CD14-positive monocyte (primary cell): ENCODE measurements around the gene PTPRD. TPM values are rescaled to one million over a fixed set of nuclear protein-coding genes. Genes with fewer than 3 reads are reported as not detected.

ENCODE experiments used
- DNase-seq, 3 donors: peaks; one replicate each; pipeline ENCODE4 v3.0.0-alpha.2; 2011 to 2022
- H2AFZ ChIP-seq: 2 replicates; pipeline ENCODE4 v1.6.0; 2012; ENCODE audit warnings: mild to moderate bottlenecking, low read depth, low read length, inconsistent platforms; ENCODE audit not compliant: insufficient read depth, poor library complexity, severe bottlenecking
- H3K27ac ChIP-seq, 2 donors: 1 replicate in 1 of 2; 2 replicates in 1 of 2; pipeline ENCODE4 v1.5.1; 2012 to 2013; ENCODE audit warnings: low read length in 2 of 2, control low read depth in 1 of 2, inconsistent platforms in 1 of 2, low read depth in 1 of 2, mild to moderate bottlenecking in 1 of 2
- H3K27me3 ChIP-seq, 2 donors: one replicate each; pipeline versions ENCODE4 v1.6.0 to v1.6.1; 2011 to 2013; ENCODE audit warnings: low read length in 2 of 2; ENCODE audit not compliant: control insufficient read depth in 2 of 2, insufficient read depth in 2 of 2
- H3K36me3 ChIP-seq, 2 donors: replicated peaks in 1 of 2; 1 replicate in 1 of 2; 2 replicates in 1 of 2; pipeline versions ENCODE4 v1.5.1 to v1.6.1; 2012 to 2013; ENCODE audit warnings: low read length in 2 of 2, control low read depth in 1 of 2, inconsistent platforms in 1 of 2, mild to moderate bottlenecking in 1 of 2; ENCODE audit not compliant: insufficient read depth in 2 of 2, control insufficient read depth in 1 of 2
- H3K4me1 ChIP-seq, 2 donors: 1 replicate in 1 of 2; 2 replicates in 1 of 2; pipeline versions ENCODE4 v1.5.1 to v1.6.1; 2012 to 2013; ENCODE audit warnings: low read length in 2 of 2, control low read depth in 1 of 2, inconsistent platforms in 1 of 2, mild to moderate bottlenecking in 1 of 2, moderate library complexity in 1 of 2; ENCODE audit not compliant: insufficient read depth in 2 of 2, control insufficient read depth in 1 of 2
- H3K4me2 ChIP-seq: replicated peaks from 2 replicates; pipeline ENCODE3; 2012; ENCODE audit warnings: low read length, moderate library complexity, mild to moderate bottlenecking; ENCODE audit not compliant: poor library complexity, severe bottlenecking; ENCODE audit errors: extremely low read depth
- H3K4me3 ChIP-seq, 3 experiments: fragments of 200-600 bp in 1 of 3; sonication (generic) in 1 of 3; replicated peaks in 1 of 3; 1 replicate in 2 of 3; 2 replicates in 1 of 3; pipeline ENCODE4 v1.5.1; 2011 to 2013; ENCODE audit warnings: low read length in 3 of 3, mild to moderate bottlenecking in 3 of 3, control low read depth in 2 of 3, low read depth in 2 of 3, inconsistent platforms in 1 of 3, moderate library complexity in 1 of 3
- H3K79me2 ChIP-seq: 2 replicates; pipeline ENCODE4 v1.6.0; 2012; ENCODE audit warnings: mild to moderate bottlenecking, control low read depth, inconsistent platforms, low read length, moderate library complexity; ENCODE audit not compliant: insufficient read depth
- H3K9ac ChIP-seq: 2 replicates; pipeline ENCODE4 v1.6.0; 2017; ENCODE audit warnings: low read length, mild to moderate bottlenecking; ENCODE audit not compliant: insufficient read depth, poor library complexity, severe bottlenecking
- H3K9me3 ChIP-seq, 2 donors: replicated peaks in 1 of 2; 1 replicate in 1 of 2; 2 replicates in 1 of 2; pipeline versions ENCODE4 v1.5.1 to v1.6.1; 2012 to 2013; ENCODE audit warnings: low read length in 2 of 2, control low read depth in 1 of 2; ENCODE audit not compliant: control insufficient read depth in 1 of 2, insufficient read depth in 1 of 2
- H4K20me1 ChIP-seq: 2 replicates; pipeline ENCODE4 v1.6.0; 2012; ENCODE audit warnings: mild to moderate bottlenecking, low read length, control low read depth, moderate library complexity; ENCODE audit not compliant: insufficient read depth
- H3K27ac Mint-ChIP-seq, 7 donors: one replicate each; pipeline ENCODE4 v1.8.0; 2020; ENCODE audit warnings: mild to moderate bottlenecking in 7 of 7, mixed read lengths in 7 of 7, moderate library complexity in 6 of 7, inconsistent platforms in 2 of 7
- H3K27me3 Mint-ChIP-seq, 3 donors: one replicate each; pipeline ENCODE4 v1.8.0; 2021 to 2022; ENCODE audit warnings: low read depth in 3 of 3, mild to moderate bottlenecking in 3 of 3, mixed read lengths in 3 of 3, moderate library complexity in 3 of 3, inconsistent platforms in 1 of 3
- H3K36me3 Mint-ChIP-seq, 2 donors: one replicate each; pipeline ENCODE4 v1.8.0; 2020; ENCODE audit warnings: mixed read lengths in 2 of 2, inconsistent platforms in 1 of 2, mild to moderate bottlenecking in 1 of 2
- H3K4me1 Mint-ChIP-seq: one replicate; pipeline ENCODE4 v1.8.0; 2020; ENCODE audit warnings: mild to moderate bottlenecking, mixed read lengths
- H3K4me3 Mint-ChIP-seq, 2 donors: one replicate each; pipeline ENCODE4 v1.8.0; 2020; ENCODE audit warnings: mild to moderate bottlenecking in 2 of 2, mixed read lengths in 2 of 2, moderate library complexity in 1 of 2
- H3K9me3 Mint-ChIP-seq, 7 donors: one replicate each; pipeline ENCODE4 v1.8.0; 2020 to 2022; ENCODE audit warnings: mixed read lengths in 7 of 7, mild to moderate bottlenecking in 6 of 7, moderate library complexity in 6 of 7, inconsistent platforms in 2 of 7
- CTCF ChIP-seq: fragments of 200-600 bp; IDR thresholded peaks from one replicate; pipeline ENCODE4 v1.8.0; 2022; ENCODE audit warnings: antibody characterized with exemption, mild to moderate bottlenecking
- WGBS: methylation state at CpG from one replicate; pipeline ENCODE4 v1.1.5; 2013; ENCODE audit warnings: missing lambda C conversion rate; ENCODE audit not compliant: insufficient coverage; 5-methylcytosine and 5-hydroxymethylcytosine counted together
- intact Hi-C, 2 donors: fragments of 100-400 bp; cut with micrococcal nuclease; formaldehyde crosslinking; loops; one replicate each; pipeline versions ENCODE4 v1.15.0 to v1.15.1; 2023
- polyA plus RNA-seq, 3 donors: library from polyadenylated mRNA; depleted of rRNA in 1 of 3; unstranded in 2 of 3; stranded (reverse) in 1 of 3; fragments of 300-500 nt in 2 of 3; fragments of >200 nt in 1 of 3; fragmentation: Illumina TruSeq in 2 of 3; gene quantifications; 1 replicate in 2 of 3; 2 replicates in 1 of 3; pipeline ENCODE4 v1.2.3, GENCODE V29; 2012 to 2021

PTPRD gene
- polyA plus RNA-seq, 3 donors, result not detected

- H2AFZ ChIP-seq, result no peak overlapping the region
- H3K4me3 ChIP-seq, result no peak overlapping the region
- Mint-ChIP-seq H3K27ac (no peak overlapping the region), H3K27me3 (no peaks in the 10 kb centered on the region), H3K4me3 (no peak overlapping the region), H3K9me3 (peaks cover 0 to 2% (median 0%) of the 10 kb centered on the region in 7 donors), H3K36me3 (no peaks in the 10 kb centered on the region), H3K4me1 (no peaks in the 10 kb centered on the region)
- H3K9ac ChIP-seq, result no peak overlapping the region
- no peaks in the 10 kb centered on the region for H3K4me1 ChIP-seq
- 100% methylated on average over 1 of the region's 3 CpGs for WGBS
- no peaks in the 10 kb centered on the region for H4K20me1 ChIP-seq
- DNase-seq, result no peak
- intact Hi-C loops, result no loop called here
- H3K4me2 ChIP-seq, result no peak overlapping the region
- TF ChIP-seq CTCF, result no peak
- H3K9me3 ChIP-seq, result no peaks in the 10 kb centered on the region
- H3K27ac ChIP-seq, result no peak overlapping the region
- H3K79me2 ChIP-seq, result no peaks in the 10 kb centered on the region
- H3K27me3 ChIP-seq, result no peaks in the 10 kb centered on the region
- no peaks in the 10 kb centered on the region for H3K36me3 ChIP-seq
Observed at GRCh38 chr9:8468045-8468637, 2144.7 kb downstream of the PTPRD start.

GRCh38 chr9:8457816-8458215 is 2155.0 kb downstream of the PTPRD start:
- H3K79me2 ChIP-seq, result no peaks in the 10 kb centered on the region
- no CpG with 5 or more reads among the region's 2 CpGs for WGBS

More at GRCh38 chr9:8457816-8458215, 2155.0 kb downstream of the PTPRD start:
- no peaks in the 10 kb centered on the region for H3K4me1 Mint-ChIP-seq
- intact Hi-C loops, result no loop called here
- no peaks in the 10 kb centered on the region for H3K36me3 ChIP-seq
- DNase-seq, result no peak
- H3K27ac ChIP-seq, result no peak overlapping the region
- H3K9me3 ChIP-seq, result no peaks in the 10 kb centered on the region
- H3K27me3 ChIP-seq, result no peaks in the 10 kb centered on the region
- H3K36me3 Mint-ChIP-seq, result no peaks in the 10 kb centered on the region
- H3K9ac ChIP-seq, result no peak overlapping the region
- H2AFZ ChIP-seq, result no peak overlapping the region
- H3K4me3 ChIP-seq, result no peak overlapping the region
- peaks cover 0 to 7% (median 0%) of the 10 kb centered on the region in 7 donors for H3K9me3 Mint-ChIP-seq
- H3K4me1 ChIP-seq, result no peaks in the 10 kb centered on the region
- peaks cover 0 to 3% (median 0%) of the 10 kb centered on the region in 3 donors for H3K27me3 Mint-ChIP-seq
- no peak for TF ChIP-seq CTCF
- H4K20me1 ChIP-seq, result no peaks in the 10 kb centered on the region
- H3K4me3 Mint-ChIP-seq, result no peak overlapping the region
- H3K4me2 ChIP-seq, result no peak overlapping the region
- no peak overlapping the region for H3K27ac Mint-ChIP-seq
